SK-N-SH (cell line): ENCODE results near the gene ITPA. TPM values are rescaled to one million over a fixed set of nuclear protein-coding genes. Genes with fewer than 3 reads are reported as not detected.

ENCODE experiments used
- CTCF ChIA-PET: fragments of 300-600, 350-600 bp; formaldehyde crosslinking; extraction: SDS; loops from one replicate; lab custom pipeline; 2021; lab: Yijun Ruan, JAX
- POLR2A ChIA-PET: fragments of 350-600 bp; sonication (Branson Sonifier 250); formaldehyde crosslinking; extraction: SDS; loops from one replicate; lab custom pipeline; 2020; ENCODE audit warnings: antibody characterized with exemption, inconsistent platforms; lab: Yijun Ruan, JAX
- DNase-seq: peaks from one replicate; pipeline ENCODE4 v3.0.0; 2012
- H2AFZ ChIP-seq: fragments of 200-600 bp; sonication (generic); 2 replicates; pipeline ENCODE4 v1.8.1; 2016; ENCODE audit warnings: antibody characterized with exemption, mild to moderate bottlenecking, low read depth
- H3F3A ChIP-seq: fragments of 200-600 bp; sonication (generic); replicated peaks from 2 replicates; pipeline ENCODE3; 2016; ENCODE audit warnings: antibody characterized with exemption, mild to moderate bottlenecking; ENCODE audit not compliant: insufficient read depth
- H3K27ac ChIP-seq, 2 experiments: fragments of 200-500 bp in 1 of 2; fragments of 200-600 bp in 1 of 2; sonication (Bioruptor generic) in 1 of 2; sonication (generic), shearing (Covaris generic) in 1 of 2; 2 replicates each; pipeline versions ENCODE4 v1.5.1 to v1.6.1; 2014 to 2016; ENCODE audit warnings: low read depth in 2 of 2, inconsistent platforms in 1 of 2, low read length in 1 of 2, mild to moderate bottlenecking in 1 of 2, mixed read lengths in 1 of 2
- H3K27me3 ChIP-seq: fragments of 200-600 bp; sonication (generic), shearing (Covaris generic); 2 replicates; pipeline ENCODE4 v1.6.1; 2016; ENCODE audit warnings: mixed run types; ENCODE audit not compliant: insufficient read depth
- H3K36me3 ChIP-seq, 2 experiments: fragments of 200-500 bp in 1 of 2; fragments of 200-600 bp in 1 of 2; sonication (Bioruptor generic) in 1 of 2; sonication (generic) in 1 of 2; replicated peaks in 1 of 2; 2 replicates each; pipeline versions ENCODE3 to v1.5.1; 2014 to 2016; ENCODE audit warnings: low read length in 1 of 2, mild to moderate bottlenecking in 1 of 2; ENCODE audit not compliant: insufficient read depth in 2 of 2, control insufficient read depth in 1 of 2
- H3K4me1 ChIP-seq, 2 experiments: fragments of 200-500 bp in 1 of 2; fragments of 200-600 bp in 1 of 2; sonication (Bioruptor generic) in 1 of 2; sonication (generic), shearing (Covaris generic) in 1 of 2; 2 replicates each; pipeline versions ENCODE4 v1.5.1 to v1.6.1; 2014 to 2016; ENCODE audit warnings: low read depth in 1 of 2, low read length in 1 of 2, mixed run types in 1 of 2; ENCODE audit not compliant: insufficient read depth in 2 of 2, control insufficient read depth in 1 of 2
- H3K4me2 ChIP-seq: fragments of 200-600 bp; sonication (generic), shearing (Covaris generic); 2 replicates; pipeline ENCODE4 v1.6.1; 2017; ENCODE audit warnings: mixed run types
- H3K4me3 ChIP-seq, 2 experiments: fragments of 200-500 bp in 1 of 2; fragments of 200-600 bp in 1 of 2; sonication (Bioruptor generic) in 1 of 2; sonication (generic), shearing (Covaris generic) in 1 of 2; 2 replicates each; pipeline versions ENCODE4 v1.5.1 to v1.8.1; 2014 to 2016; ENCODE audit warnings: low read depth in 2 of 2, inconsistent platforms in 1 of 2, low read length in 1 of 2, mild to moderate bottlenecking in 1 of 2, mixed read lengths in 1 of 2, moderate library complexity in 1 of 2
- H3K79me2 ChIP-seq: fragments of 200-600 bp; sonication (generic); 2 replicates; pipeline ENCODE4 v1.8.1; 2017; ENCODE audit warnings: mild to moderate bottlenecking; ENCODE audit not compliant: insufficient read depth
- H3K9ac ChIP-seq: fragments of 200-600 bp; sonication (generic); 2 replicates; pipeline ENCODE4 v1.6.1; 2017; ENCODE audit warnings: mixed run types
- H3K9me2 ChIP-seq: fragments of 200-600 bp; sonication (generic); 2 replicates; pipeline ENCODE4 v1.6.1; 2017; ENCODE audit warnings: mixed run types
- H3K9me3 ChIP-seq: fragments of 200-600 bp; sonication (generic); 2 replicates; pipeline ENCODE4 v1.6.1; 2017; ENCODE audit warnings: mixed run types, mild to moderate bottlenecking, moderate library complexity
- H4K20me1 ChIP-seq: fragments of 200-600 bp; sonication (generic); 2 replicates; pipeline ENCODE4 v1.6.1; 2017; ENCODE audit warnings: mild to moderate bottlenecking, mixed run types; ENCODE audit not compliant: insufficient read depth
- ELF1 ChIP-seq: IDR thresholded peaks from 2 replicates; pipeline ENCODE4 v1.4.0; 2012
- NRF1 ChIP-seq: IDR thresholded peaks from 2 replicates; pipeline ENCODE4 v1.6.1; 2012; ENCODE audit warnings: low read depth, mild to moderate bottlenecking, low read length
- RAD21 ChIP-seq: IDR thresholded peaks from 2 replicates; pipeline ENCODE4 v1.6.1; 2012; ENCODE audit warnings: mild to moderate bottlenecking, low read length
- RXRA ChIP-seq: IDR thresholded peaks from 2 replicates; pipeline ENCODE4 v1.4.0; 2012; ENCODE audit warnings: low read depth, mild to moderate bottlenecking, borderline replicate concordance
- SMC3 ChIP-seq: IDR thresholded peaks from 2 replicates; pipeline ENCODE4 v1.6.1; 2012; ENCODE audit warnings: low read depth, low read length, improper control_type of control experiment
- WGBS: methylation state at CpG from one replicate; pipeline ENCODE4 v1.1.6; 2017; ENCODE audit warnings: low lambda C conversion rate; 5-methylcytosine and 5-hydroxymethylcytosine counted together
- polyA plus RNA-seq, 3 experiments: library from polyadenylated mRNA; depleted of rRNA; stranded (reverse); fragments of >200 nt; gene quantifications; 2 replicates each; pipeline ENCODE4 v1.2.3, GENCODE V29; 2012
- TF ChIP-seq, protein P1 (sequence below): fragments of 200-600 bp; sonication (generic); IDR thresholded peaks from 2 replicates; pipeline ENCODE4 v1.6.1; 2017; ENCODE audit warnings: antibody characterized with exemption, mild to moderate bottlenecking, moderate library complexity

ITPA gene
- polyA plus RNA-seq, 1 of the 3 experiments (the other 2 are of a cell fraction): 66.7 TPM

DNA sequence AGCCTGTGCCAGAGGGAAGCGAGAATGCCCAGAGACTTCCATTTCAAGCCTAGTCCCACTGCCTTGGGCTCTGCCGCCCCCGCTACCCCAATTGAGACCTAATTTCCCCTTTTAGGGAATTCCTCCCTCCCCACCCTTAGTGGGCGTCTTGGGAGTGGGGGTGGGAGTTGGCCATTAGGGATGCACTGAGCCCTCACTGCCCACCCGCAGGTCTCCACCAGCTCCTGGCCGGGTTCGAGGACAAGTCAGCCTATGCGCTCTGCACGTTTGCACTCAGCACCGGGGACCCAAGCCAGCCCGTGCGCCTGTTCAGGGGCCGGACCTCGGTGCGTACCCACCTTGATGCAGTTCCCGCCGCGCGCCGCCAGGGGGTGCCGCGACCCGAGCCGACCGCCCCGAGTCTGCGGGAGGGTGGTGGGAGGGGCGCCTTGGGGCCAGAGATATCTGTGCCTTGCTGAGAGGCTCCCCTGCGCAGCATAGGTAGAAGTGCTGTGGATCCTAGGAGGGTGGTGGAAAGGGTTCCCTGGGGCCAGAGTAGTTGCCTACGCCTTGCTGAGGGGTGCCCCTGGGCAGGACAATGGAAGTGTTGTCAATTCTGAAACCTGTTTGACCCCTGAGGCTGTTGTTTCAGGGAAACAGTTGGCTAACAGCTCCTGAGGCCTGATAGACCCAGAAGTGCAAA, 9.2 kb downstream of the ITPA start:
- CTCF ChIA-PET: interaction anchor here (0.6 to 6.0 kb wide), 37 partner anchors 9 to 341 kb away, joined by 3 to 93 read pairs (median 4); partner anchors contain the start of genes ITPA and SLC4A11
- WGBS: 46% methylated on average over 18 of the region's 30 CpGs

DNA sequence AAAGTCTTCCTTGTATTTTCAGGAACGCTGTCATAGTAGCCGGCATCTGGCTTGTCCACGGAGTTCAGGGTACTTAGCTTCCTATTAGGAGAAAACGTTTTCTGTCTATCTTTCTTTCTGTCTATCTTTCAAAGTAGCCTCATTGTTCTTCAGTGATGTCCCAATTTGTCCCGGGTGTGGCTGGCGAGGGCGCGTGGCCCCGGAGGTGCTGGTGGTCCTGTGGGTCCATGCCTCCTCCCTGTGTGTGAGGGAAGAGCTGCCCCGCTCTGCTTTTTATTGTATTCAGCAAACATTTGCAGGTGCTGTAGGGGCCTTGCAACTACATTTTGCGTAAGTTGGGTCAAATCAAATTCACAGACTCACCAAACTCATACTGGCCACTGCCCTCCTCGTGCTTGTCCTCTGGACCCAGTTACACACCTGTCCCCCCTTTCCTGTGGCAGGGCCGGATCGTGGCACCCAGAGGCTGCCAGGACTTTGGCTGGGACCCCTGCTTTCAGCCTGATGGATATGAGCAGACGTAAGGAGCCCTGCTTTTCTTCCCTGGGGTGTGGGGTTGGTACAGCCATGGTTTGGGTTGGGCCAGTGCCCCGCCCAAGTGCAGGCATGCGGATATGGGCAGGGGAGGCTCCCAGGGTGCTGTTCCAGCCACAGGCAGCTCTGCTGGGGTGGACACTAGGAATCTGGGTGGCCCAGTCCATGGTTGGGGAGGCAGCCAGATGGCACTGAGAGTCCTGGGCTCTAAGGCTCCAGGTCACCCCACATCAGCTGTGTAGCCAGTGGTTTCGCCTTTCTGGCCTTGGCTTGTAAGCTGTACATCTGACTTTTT, 12.3 kb downstream of the ITPA start:
- Histone ChIP-seq H3K27me3 (no peaks in the 10 kb centered on the region), H4K20me1 (no peaks in the 10 kb centered on the region), H3K4me1 (peaks cover 0 to 2% of the 10 kb centered on the region in 2 experiments; a peak in 1 of 4 replicates), H3K27ac (no peak overlapping the region), H3K4me3 (no peak overlapping the region), H3K36me3 (peaks cover 12 to 24% of the 10 kb centered on the region in 2 experiments), H3F3A (no peaks in the 10 kb centered on the region), H3K79me2 (no peaks in the 10 kb centered on the region), H3K9me2 (no peaks in the 10 kb centered on the region), H3K9ac (no peak overlapping the region), H3K9me3 (no peaks in the 10 kb centered on the region), H3K4me2 (no peak overlapping the region)
- DNase-seq: no peak
- POLR2A ChIA-PET: no interaction called here
- WGBS: 89% methylated on average over 16 of the region's 18 CpGs
- CTCF ChIA-PET: interaction anchor here (0.9 to 6.0 kb wide), 5 partner anchors 8 to 98 kb away, joined by 3 to 93 read pairs (median 3); no protein-coding TSS in a partner anchor
- TF ChIP-seq, protein P1, sequence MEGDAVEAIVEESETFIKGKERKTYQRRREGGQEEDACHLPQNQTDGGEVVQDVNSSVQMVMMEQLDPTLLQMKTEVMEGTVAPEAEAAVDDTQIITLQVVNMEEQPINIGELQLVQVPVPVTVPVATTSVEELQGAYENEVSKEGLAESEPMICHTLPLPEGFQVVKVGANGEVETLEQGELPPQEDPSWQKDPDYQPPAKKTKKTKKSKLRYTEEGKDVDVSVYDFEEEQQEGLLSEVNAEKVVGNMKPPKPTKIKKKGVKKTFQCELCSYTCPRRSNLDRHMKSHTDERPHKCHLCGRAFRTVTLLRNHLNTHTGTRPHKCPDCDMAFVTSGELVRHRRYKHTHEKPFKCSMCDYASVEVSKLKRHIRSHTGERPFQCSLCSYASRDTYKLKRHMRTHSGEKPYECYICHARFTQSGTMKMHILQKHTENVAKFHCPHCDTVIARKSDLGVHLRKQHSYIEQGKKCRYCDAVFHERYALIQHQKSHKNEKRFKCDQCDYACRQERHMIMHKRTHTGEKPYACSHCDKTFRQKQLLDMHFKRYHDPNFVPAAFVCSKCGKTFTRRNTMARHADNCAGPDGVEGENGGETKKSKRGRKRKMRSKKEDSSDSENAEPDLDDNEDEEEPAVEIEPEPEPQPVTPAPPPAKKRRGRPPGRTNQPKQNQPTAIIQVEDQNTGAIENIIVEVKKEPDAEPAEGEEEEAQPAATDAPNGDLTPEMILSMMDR: no peak
- TF ChIP-seq NRF1 (no peak), RXRA (no peak)
- TF ChIP-seq, all 33 proteins: peak for 0
- no peak overlapping the region for H2AFZ ChIP-seq

More for the DNA sequence above, 9.2 kb downstream of the ITPA start:
- peaks cover 0 to 2% of the 10 kb centered on the region in 2 experiments; a peak in 1 of 4 replicates for H3K4me1 ChIP-seq
- no peaks in the 10 kb centered on the region for H3K9me2 ChIP-seq
- H3K27ac ChIP-seq: no peak overlapping the region; a peak in 1 of 4 replicates
- no peaks in the 10 kb centered on the region for H3K27me3 ChIP-seq
- DNase-seq: peak; percentile 95
- TF ChIP-seq, protein P1: peak; percentile 88
- TF ChIP-seq ELF1: no peak
- peak; percentile 27; the same call in 1 of the 2 replicates for TF ChIP-seq NRF1
- peak; percentile 82 for TF ChIP-seq SMC3
- peak; percentile 69 for TF ChIP-seq RAD21
- no peak overlapping the region for H3K4me2 ChIP-seq
- H3K79me2 ChIP-seq: no peaks in the 10 kb centered on the region
- POLR2A ChIA-PET: no interaction called here
- H4K20me1 ChIP-seq: no peaks in the 10 kb centered on the region
- no peaks in the 10 kb centered on the region for H3K9me3 ChIP-seq
- no peak overlapping the region for H2AFZ ChIP-seq
- H3K9ac ChIP-seq: no peak overlapping the region
- H3K4me3 ChIP-seq: no peak overlapping the region; a peak in 1 of 4 replicates
- peaks cover 17 to 28% of the 10 kb centered on the region in 2 experiments for H3K36me3 ChIP-seq
- no peaks in the 10 kb centered on the region for H3F3A ChIP-seq
